Measurements from ENCODE around the gene GDF9. TPM values are rescaled to one million over a fixed set of nuclear protein-coding genes. Genes with fewer than 3 reads are reported as not detected.

Gene GDF9
- total and polyA plus RNA-seq, 2 donors (not counting 3 experiments of a cell fraction or from before 2014, with no cell fraction given), result 0.07 TPM; not detected in 1

GRCh38 chr5:132821350-132821749 is 44.9 kb downstream of the GDF9 start:
- FAIRE-seq, result no peak

More at GRCh38 chr5:132821350-132821749, 44.9 kb downstream of the GDF9 start:
- intact Hi-C loops (cut with micrococcal nuclease) (loop anchor here (2.0 to 10.0 kb wide), 4 partner anchors 45 to 527 kb away; partner anchors contain the start of genes SEPTIN8 and SLC22A4), dilution Hi-C loops (cut with MboI; ENCODE audit: extremely low pct_ligation_motif_present, low sequenced_read_pairs) (no loop called here)
- DNase-seq (ENCODE audit: low read depth, low spot score), result no peak
- H3K9me1 ChIP-seq (replicated peaks; ENCODE audit: control insufficient read depth, extremely low read depth, insufficient read depth, low read length), result no peaks in the 10 kb centered on the region
- BruUV-seq (replicated peaks), result no TSS peak
- ChIA-PET POLR2A (no interaction called here), CTCF (interaction anchor here (1.0 to 5.9 kb wide), 11 partner anchors 8 to 434 kb away, joined by 3 to 179 read pairs (median 17); partner anchors contain the start of genes KIF3A and SHROOM1)
- H3K9me3 ChIP-seq (replicated peaks; ENCODE audit: control insufficient read depth, insufficient read depth, low read length), result no peaks in the 10 kb centered on the region
- no peak overlapping the region for H3K4me3 ChIP-seq (replicated peaks in 1 of 3; ENCODE audit: insufficient read depth in 1 of 3, low read depth in 1 of 3, low read length in 3 of 3)
- no peak overlapping the region for H2AFZ ChIP-seq (ENCODE audit: low read depth, low read length)
- H3K4me2 ChIP-seq (ENCODE audit: insufficient read depth, low read length), result no peak overlapping the region
- no peaks in the 10 kb centered on the region for H3K79me2 ChIP-seq (ENCODE audit: control insufficient read depth, insufficient read depth, low read length)
- no peak overlapping the region for H3K9ac ChIP-seq (replicated peaks; ENCODE audit: extremely low read depth, insufficient read depth, low read length)
- no peak overlapping the region for H3K27ac ChIP-seq (ENCODE audit: insufficient read depth, low read depth, low read length)
- H3K27me3 ChIP-seq (ENCODE audit: control insufficient read depth in 2 of 2, insufficient read depth in 2 of 2, low read length in 2 of 2), result no peaks in the 10 kb centered on the region
- H3K4me1 ChIP-seq (ENCODE audit: control insufficient read depth, extremely low read depth, insufficient read depth, low read length), result peaks cover 2% of the 10 kb centered on the region
- peaks cover 2 to 4% of the 10 kb centered on the region in 2 experiments for H3K36me3 ChIP-seq (ENCODE audit: control insufficient read depth in 2 of 2, extremely low read depth in 1 of 2, insufficient read depth in 2 of 2, low read length in 2 of 2)
- H4K20me1 ChIP-seq (replicated peaks; ENCODE audit: control insufficient read depth, extremely low read depth, insufficient read depth, low read length), result no peaks in the 10 kb centered on the region
- TF ChIP-seq, protein P1, sequence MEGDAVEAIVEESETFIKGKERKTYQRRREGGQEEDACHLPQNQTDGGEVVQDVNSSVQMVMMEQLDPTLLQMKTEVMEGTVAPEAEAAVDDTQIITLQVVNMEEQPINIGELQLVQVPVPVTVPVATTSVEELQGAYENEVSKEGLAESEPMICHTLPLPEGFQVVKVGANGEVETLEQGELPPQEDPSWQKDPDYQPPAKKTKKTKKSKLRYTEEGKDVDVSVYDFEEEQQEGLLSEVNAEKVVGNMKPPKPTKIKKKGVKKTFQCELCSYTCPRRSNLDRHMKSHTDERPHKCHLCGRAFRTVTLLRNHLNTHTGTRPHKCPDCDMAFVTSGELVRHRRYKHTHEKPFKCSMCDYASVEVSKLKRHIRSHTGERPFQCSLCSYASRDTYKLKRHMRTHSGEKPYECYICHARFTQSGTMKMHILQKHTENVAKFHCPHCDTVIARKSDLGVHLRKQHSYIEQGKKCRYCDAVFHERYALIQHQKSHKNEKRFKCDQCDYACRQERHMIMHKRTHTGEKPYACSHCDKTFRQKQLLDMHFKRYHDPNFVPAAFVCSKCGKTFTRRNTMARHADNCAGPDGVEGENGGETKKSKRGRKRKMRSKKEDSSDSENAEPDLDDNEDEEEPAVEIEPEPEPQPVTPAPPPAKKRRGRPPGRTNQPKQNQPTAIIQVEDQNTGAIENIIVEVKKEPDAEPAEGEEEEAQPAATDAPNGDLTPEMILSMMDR (IDR thresholded peaks at IDR 0.05; ENCODE audit: extremely low read depth in 1 of 2, insufficient read depth in 1 of 2, low read depth in 1 of 2, low read length in 2 of 2), result no peak
- TF ChIP-seq GATA2 (IDR thresholded peaks at IDR 0.05; ENCODE audit: insufficient read depth, insufficient read length, low read depth, low read length) (no peak), POLR2A (IDR thresholded peaks at IDR 0.05; ENCODE audit: low read depth, low read length) (no peak), JUN (IDR thresholded peaks at IDR 0.05; ENCODE audit: borderline replicate concordance, insufficient read depth, insufficient read length, low read depth) (no peak), MYC (IDR thresholded peaks at IDR 0.05; ENCODE audit: low read depth, low read length) (no peak), FOS (IDR thresholded peaks at IDR 0.05; ENCODE audit: borderline replicate concordance, insufficient read depth, low read length) (no peak), EZH2 (IDR thresholded peaks at IDR 0.05; ENCODE audit: borderline replicate concordance, low read depth, low read length, severe bottlenecking) (no peak), POLR2AphosphoS5 (IDR thresholded peaks at IDR 0.05; ENCODE audit: insufficient read depth, low read depth, low read length) (no peak)
- TF ChIP-seq, protein P2, sequence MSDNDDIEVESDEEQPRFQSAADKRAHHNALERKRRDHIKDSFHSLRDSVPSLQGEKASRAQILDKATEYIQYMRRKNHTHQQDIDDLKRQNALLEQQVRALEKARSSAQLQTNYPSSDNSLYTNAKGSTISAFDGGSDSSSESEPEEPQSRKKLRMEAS (IDR thresholded peaks at IDR 0.05; ENCODE audit: insufficient read depth, insufficient read length), result no peak

Data from endothelial cell of umbilical vein (primary cell).